Caco-2 (cell line): ENCODE measurements around the gene SIRT2. TPM values are rescaled to one million over a fixed set of nuclear protein-coding genes. Genes with fewer than 3 reads are reported as not detected.

ENCODE experiments used
- BruUV-seq: library from RNA; stranded (reverse); fragments of 400-500 nt; replicated peaks from 2 replicates; lab custom pipeline; 2021; lab: Mats Ljungman, UMichigan
- CTCF ChIA-PET: fragments of 300-600 bp; sonication (Branson Sonifier 250); formaldehyde crosslinking; loops from one replicate; lab custom pipeline; 2022; ENCODE audit warnings: antibody characterized with exemption; lab: Charles Lee
- POLR2A ChIA-PET: fragments of 300-600 bp; sonication (Branson Sonifier 250); formaldehyde crosslinking; loops from one replicate; lab custom pipeline; 2022; ENCODE audit warnings: antibody characterized with exemption; lab: Charles Lee
- DNase-seq, 2 experiments: peaks; one replicate each; pipeline versions ENCODE4 v3.0.0 to v3.0.0-alpha.2; 2020 to 2022
- H3K27me3 ChIP-seq: replicated peaks from 2 replicates; pipeline ENCODE4 v1.6.0; 2011; ENCODE audit warnings: low read length; ENCODE audit not compliant: control insufficient read depth, insufficient read depth
- H3K36me3 ChIP-seq: 2 replicates; pipeline ENCODE4 v1.5.1; 2011; ENCODE audit warnings: low read length; ENCODE audit not compliant: control insufficient read depth, insufficient read depth
- H3K4me1 ChIP-seq: fragments of 250-450 bp; sonication (Bioruptor Pico); 2 replicates; pipeline ENCODE4 v1.5.1; 2020; ENCODE audit warnings: mild to moderate bottlenecking
- H3K4me3 ChIP-seq: 2 replicates; pipeline ENCODE4 v1.5.1; 2011; ENCODE audit warnings: low read depth, mild to moderate bottlenecking, control low read depth, low read length
- H3K9me3 ChIP-seq: fragments of 250-450 bp; sonication (Bioruptor Pico); 2 replicates; pipeline ENCODE4 v1.5.1; 2020; ENCODE audit warnings: mild to moderate bottlenecking, moderate library complexity
- H3K27ac Mint-ChIP-seq: one replicate; pipeline ENCODE4 v1.8.0; 2022; ENCODE audit warnings: mixed read lengths; ENCODE audit not compliant: unreplicated experiment
- H3K27me3 Mint-ChIP-seq: one replicate; pipeline ENCODE4 v1.8.0; 2022; ENCODE audit warnings: mixed read lengths; ENCODE audit not compliant: insufficient read depth, unreplicated experiment
- H3K36me3 Mint-ChIP-seq: one replicate; pipeline ENCODE4 v1.8.0; 2022; ENCODE audit warnings: mild to moderate bottlenecking, mixed read lengths; ENCODE audit not compliant: insufficient read depth, unreplicated experiment
- H3K4me1 Mint-ChIP-seq: one replicate; pipeline ENCODE4 v1.8.0; 2022; ENCODE audit warnings: low read depth, mixed read lengths; ENCODE audit not compliant: unreplicated experiment
- H3K4me3 Mint-ChIP-seq: one replicate; pipeline ENCODE4 v1.8.0; 2022; ENCODE audit warnings: mild to moderate bottlenecking, moderate library complexity, mixed read lengths; ENCODE audit not compliant: unreplicated experiment
- H3K9me3 Mint-ChIP-seq: one replicate; pipeline ENCODE4 v1.8.0; 2022; ENCODE audit warnings: mixed read lengths; ENCODE audit not compliant: unreplicated experiment
- intact Hi-C: fragments of 100-400 bp; cut with micrococcal nuclease; formaldehyde crosslinking; loops from one replicate; pipeline ENCODE4 v1.10.0; 2022; ENCODE audit not compliant: unreplicated experiment
- total RNA-seq: library from RNA; stranded (reverse); gene quantifications from 2 replicates; pipeline ENCODE4 v1.2.3, GENCODE V29; 2022
- TF ChIP-seq, protein P1 (sequence below), 2 experiments: fragments of 200-600 bp in 1 of 2; IDR thresholded peaks; 1 replicate in 1 of 2; 2 replicates in 1 of 2; pipeline versions ENCODE4 v1.5.1 to v1.8.0; 2011 to 2022; ENCODE audit warnings: antibody characterized with exemption in 1 of 2, control low read depth in 1 of 2, inconsistent platforms in 1 of 2, low read depth in 1 of 2, low read length in 1 of 2, mild to moderate bottlenecking in 1 of 2, moderate library complexity in 1 of 2; ENCODE audit not compliant: insufficient read depth in 1 of 2, severe bottlenecking in 1 of 2, unreplicated experiment in 1 of 2

The SIRT2 gene
- total RNA-seq, 1 experiment from 2014 or later = 33.3 TPM

DNA sequence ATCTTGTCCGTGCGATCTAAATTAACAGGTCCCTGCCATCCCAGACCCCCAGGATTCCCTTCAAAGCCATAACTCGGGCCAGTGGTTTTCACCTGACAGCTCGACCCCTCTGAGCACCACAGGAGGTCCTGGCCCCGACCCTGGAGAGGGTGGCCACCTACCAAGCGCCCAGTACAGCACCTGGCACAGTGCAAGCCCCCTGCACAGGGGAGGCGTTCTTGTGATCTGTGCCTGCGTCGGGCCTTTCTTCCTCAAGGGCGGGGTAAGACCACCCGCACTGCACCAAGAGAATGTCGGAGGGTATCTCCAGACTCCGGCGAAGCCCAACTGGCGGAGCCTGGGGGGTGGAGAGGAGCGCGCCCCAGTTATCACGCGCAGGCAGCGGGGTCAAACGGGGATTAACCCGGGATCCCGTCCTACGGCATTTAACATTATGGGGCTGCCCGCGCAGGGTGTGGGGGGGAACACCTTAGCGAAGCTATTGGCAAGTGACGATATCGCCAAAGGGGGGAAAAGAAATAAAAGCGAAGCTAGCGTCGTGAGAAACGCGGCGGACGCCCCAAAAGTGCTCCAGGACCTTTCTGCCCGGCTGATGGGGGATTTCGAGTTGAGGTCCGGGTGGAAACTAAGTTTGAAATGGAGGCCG, 48.3 kb downstream of the SIRT2 start:
- DNase-seq = peak in 1 of 2 experiments; percentile 66
- BruUV-seq = TSS peak; percentile 88
- intact Hi-C loops = loop anchor here (1.0 kb wide), 3 partner anchors 36 to 79 kb away; partner anchors contain the start of genes MRPS12, NFKBIB, SARS2 and SIRT2

DNA sequence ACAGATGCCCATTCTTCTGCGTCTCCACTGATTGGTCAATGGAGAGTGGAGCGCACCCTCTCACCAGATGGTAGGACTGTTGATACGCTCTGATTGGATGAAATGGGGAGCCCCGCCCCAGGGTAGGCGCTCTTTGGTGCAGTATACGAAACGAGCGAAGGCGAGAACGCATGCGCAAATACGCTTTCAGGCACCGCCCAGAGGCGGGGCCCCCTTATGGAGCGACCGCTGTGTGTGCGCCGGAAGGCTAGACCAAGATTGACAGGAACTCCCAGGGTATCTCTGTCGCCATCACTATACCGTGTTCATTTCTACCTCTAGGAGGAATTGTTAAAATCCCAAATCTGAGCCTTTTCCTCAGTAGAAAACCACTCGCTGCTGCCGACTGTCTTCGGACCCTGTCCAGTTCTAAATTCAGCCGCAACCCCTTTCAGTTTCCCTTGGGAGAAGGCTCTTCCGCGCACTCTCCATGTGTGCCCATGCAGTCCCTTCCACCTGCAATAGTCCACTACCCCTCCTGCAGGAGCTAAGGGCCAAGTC, 48.9 kb downstream of the SIRT2 start:
- peak in 1 of 2 experiments; percentile 99 for DNase-seq
- no TSS peak for BruUV-seq
- peaks cover 10% of the 10 kb centered on the region; the same call in 1 of the 2 replicates for H3K4me1 ChIP-seq
- peaks cover 71% of the 10 kb centered on the region for H3K36me3 Mint-ChIP-seq
- peaks cover 12% of the 10 kb centered on the region for H3K4me1 Mint-ChIP-seq
- peaks cover 13% of the 10 kb centered on the region for H3K36me3 ChIP-seq
- no peaks in the 10 kb centered on the region for H3K27me3 Mint-ChIP-seq
- H3K9me3 Mint-ChIP-seq = no peaks in the 10 kb centered on the region
- CTCF ChIA-PET = interaction anchor here (2.9 kb wide), 1 partner anchor 80 kb away, joined by 12 read pairs; the partner anchor contains the start of genes MRPS12 and SARS2
- intact Hi-C loops = loop anchor here (1.0 kb wide), 3 partner anchors 37 to 80 kb away; partner anchors contain the start of genes MRPS12, NFKBIB, SARS2 and SIRT2
- H3K27ac Mint-ChIP-seq = peak overlapping the region; percentile 99
- no peaks in the 10 kb centered on the region for H3K9me3 ChIP-seq
- peak overlapping the region; percentile 66 for H3K4me3 ChIP-seq
- POLR2A ChIA-PET = interaction anchor here (1.1 to 2.5 kb wide), 4 partner anchors 13 to 50 kb away, joined by 3 to 22 read pairs (median 12); partner anchors contain the start of genes ECH1, NFKBIB and SIRT2
- TF ChIP-seq, protein P1, sequence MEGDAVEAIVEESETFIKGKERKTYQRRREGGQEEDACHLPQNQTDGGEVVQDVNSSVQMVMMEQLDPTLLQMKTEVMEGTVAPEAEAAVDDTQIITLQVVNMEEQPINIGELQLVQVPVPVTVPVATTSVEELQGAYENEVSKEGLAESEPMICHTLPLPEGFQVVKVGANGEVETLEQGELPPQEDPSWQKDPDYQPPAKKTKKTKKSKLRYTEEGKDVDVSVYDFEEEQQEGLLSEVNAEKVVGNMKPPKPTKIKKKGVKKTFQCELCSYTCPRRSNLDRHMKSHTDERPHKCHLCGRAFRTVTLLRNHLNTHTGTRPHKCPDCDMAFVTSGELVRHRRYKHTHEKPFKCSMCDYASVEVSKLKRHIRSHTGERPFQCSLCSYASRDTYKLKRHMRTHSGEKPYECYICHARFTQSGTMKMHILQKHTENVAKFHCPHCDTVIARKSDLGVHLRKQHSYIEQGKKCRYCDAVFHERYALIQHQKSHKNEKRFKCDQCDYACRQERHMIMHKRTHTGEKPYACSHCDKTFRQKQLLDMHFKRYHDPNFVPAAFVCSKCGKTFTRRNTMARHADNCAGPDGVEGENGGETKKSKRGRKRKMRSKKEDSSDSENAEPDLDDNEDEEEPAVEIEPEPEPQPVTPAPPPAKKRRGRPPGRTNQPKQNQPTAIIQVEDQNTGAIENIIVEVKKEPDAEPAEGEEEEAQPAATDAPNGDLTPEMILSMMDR (IDR thresholded peaks at IDR 0.05; ENCODE audit: insufficient read depth in 1 of 2, low read depth in 1 of 2, low read length in 1 of 2, severe bottlenecking in 1 of 2, unreplicated experiment in 1 of 2) = no peak
- no peaks in the 10 kb centered on the region for H3K27me3 ChIP-seq
- H3K4me3 Mint-ChIP-seq = peak overlapping the region; percentile 98

More for the DNA sequence above, 48.3 kb downstream of the SIRT2 start:
- Histone ChIP-seq H3K4me3 (peak overlapping the region; percentile 66), H3K9me3 (no peaks in the 10 kb centered on the region), H3K4me1 (peaks cover 10% of the 10 kb centered on the region; the same call in 1 of the 2 replicates), H3K27me3 (no peaks in the 10 kb centered on the region), H3K36me3 (peaks cover 9% of the 10 kb centered on the region)
- H3K4me3 Mint-ChIP-seq = peak overlapping the region; percentile 98
- H3K27ac Mint-ChIP-seq = peak overlapping the region; percentile 99
- peaks cover 65% of the 10 kb centered on the region for H3K36me3 Mint-ChIP-seq
- CTCF ChIA-PET = interaction anchor here (0.9 to 2.9 kb wide), 4 partner anchors 36 to 81 kb away, joined by 3 to 12 read pairs (median 4); partner anchors contain the start of genes MRPS12 and SARS2
- POLR2A ChIA-PET = interaction anchor here (0.6 to 2.5 kb wide), 5 partner anchors 19 to 79 kb away, joined by 3 to 22 read pairs (median 8); partner anchors contain the start of genes ECH1, MRPS12, NFKBIB and SARS2
- H3K9me3 Mint-ChIP-seq = no peaks in the 10 kb centered on the region
- TF ChIP-seq, protein P1 (IDR thresholded peaks at IDR 0.05; ENCODE audit: insufficient read depth in 1 of 2, low read depth in 1 of 2, low read length in 1 of 2, severe bottlenecking in 1 of 2, unreplicated experiment in 1 of 2) = no peak
- H3K4me1 Mint-ChIP-seq = peaks cover 10% of the 10 kb centered on the region
- H3K27me3 Mint-ChIP-seq = no peaks in the 10 kb centered on the region
